ENCODE measurements around the gene PAX6.
"Not testable (repeated sequence)": the region's sequence is repeated elsewhere in the genome, so short reads cannot be mapped to it uniquely, and the experiment has no call there.

Gene PAX6

GRCh38 chr11:31763296-31763695 lies 47.8 kb downstream of the PAX6 start:
- DNase-seq, result no peak

- no peak for DNase-seq
These were observed 49.5 kb downstream of the PAX6 start for GRCh38 chr11:31761636-31762035.

- DNase-seq, result no peak
These were observed 53.8 kb downstream of the PAX6 start for GRCh38 chr11:31757260-31757835.

- no peak for DNase-seq
These were observed 63.5 kb downstream of the PAX6 start for GRCh38 chr11:31747581-31747980.

- not testable (repeated sequence) for DNase-seq
These were observed 70.3 kb downstream of the PAX6 start for GRCh38 chr11:31740731-31741368.

GRCh38 chr11:31740131-31740530 lies 71.0 kb downstream of the PAX6 start:
- no peak for DNase-seq
